Psoas muscle (tissue), 8 donors: ENCODE results near the gene ARHGEF26. TPM values are rescaled to one million over a fixed set of nuclear protein-coding genes. Genes with fewer than 3 reads are reported as not detected.

Experiments
- ATAC-seq, 4 donors: fragments of 200-7000 bp; cut with Tn5 transposase; one replicate each; pipeline ENCODE4 v1.9.1; 2020; ENCODE audit warnings: moderate library complexity in 3 of 4, mild to moderate bottlenecking in 2 of 4
- DNase-seq, 2 donors: peaks; one replicate each; pipeline ENCODE4 v3.0.0-alpha.2; 2020
- H3K27ac ChIP-seq: fragments of 200-600 bp; one replicate; pipeline ENCODE4 v1.8.0; 2022
- H3K27me3 ChIP-seq, 3 donors: fragments of 200-600 bp in 1 of 3; one replicate each; pipeline versions ENCODE4 v1.6.1 to v1.8.0; 2013 to 2022; ENCODE audit warnings: low read length in 2 of 3, mild to moderate bottlenecking in 2 of 3, moderate library complexity in 1 of 3; ENCODE audit not compliant: insufficient read depth in 3 of 3
- H3K36me3 ChIP-seq, 2 donors: fragments of 200-600 bp in 1 of 2; one replicate each; pipeline versions ENCODE4 v1.6.1 to v1.8.0; 2013 to 2022; ENCODE audit warnings: low read depth in 1 of 2, mild to moderate bottlenecking in 1 of 2, moderate library complexity in 1 of 2; ENCODE audit not compliant: insufficient read depth in 1 of 2
- H3K4me1 ChIP-seq: fragments of 200-600 bp; one replicate; pipeline ENCODE4 v1.8.0; 2022
- H3K4me3 ChIP-seq: fragments of 200-600 bp; one replicate; pipeline ENCODE4 v1.8.0; 2022; ENCODE audit warnings: mild to moderate bottlenecking
- H3K9me3 ChIP-seq: fragments of 200-600 bp; one replicate; pipeline ENCODE4 v1.8.0; 2022
- WGBS, 3 donors: extraction: QIAGEN DNeasy Blood & Tissue Kit; methylation state at CpG; one replicate each; pipeline versions ENCODE4 v1.1.6 to v1.1.7; 2013; 5-methylcytosine and 5-hydroxymethylcytosine counted together
- intact Hi-C, 2 donors: fragments of 100-400 bp; cut with DNase I; formaldehyde crosslinking; loops; one replicate each; pipeline versions ENCODE4 v1.11.0 to v1.14.2; 2022
- polyA plus RNA-seq, 3 donors: library from polyadenylated mRNA; stranded (reverse); fragments of 200-250 nt; gene quantifications; one replicate each; pipeline ENCODE4 v1.2.3, GENCODE V29; 2013
- total RNA-seq, 4 donors: library from RNA; stranded (reverse); fragmentation: NEBNext Ultra II Directional in 2 of 4; extraction: Animal tissue kit (Norgen Biotek cat#: 25700) in 2 of 4; gene quantifications; one replicate each; pipeline versions ENCODE4 v1.2.1 to v1.2.4, GENCODE V29; 2021 to 2023
- TF ChIP-seq, protein P1 (sequence below): fragments of 200-600 bp; IDR thresholded peaks from one replicate; pipeline ENCODE4 v1.8.0; 2022; ENCODE audit warnings: antibody characterized with exemption
- donor health status: healthy with polysubstance abuse.
- donor health status: DM: no; HTN: no; CAD: no; lungs with moderate emphysema.
- donor health status: Bipolar disorder and iron deficiency.
- donor health status: healthy.
- donor health status: DM: yes; HTN: yes; CAD: no.
- donor health status: DM: no; HTN: no; CAD: no.
- donor health status: DM: no; HTN: no; CAD: no.
- donor health status: DM: yes; HTN: yes; CAD: no.

Gene ARHGEF26
- total and polyA plus RNA-seq, 7 donors: 0.35 to 1.8 (median 0.42) TPM

DNA sequence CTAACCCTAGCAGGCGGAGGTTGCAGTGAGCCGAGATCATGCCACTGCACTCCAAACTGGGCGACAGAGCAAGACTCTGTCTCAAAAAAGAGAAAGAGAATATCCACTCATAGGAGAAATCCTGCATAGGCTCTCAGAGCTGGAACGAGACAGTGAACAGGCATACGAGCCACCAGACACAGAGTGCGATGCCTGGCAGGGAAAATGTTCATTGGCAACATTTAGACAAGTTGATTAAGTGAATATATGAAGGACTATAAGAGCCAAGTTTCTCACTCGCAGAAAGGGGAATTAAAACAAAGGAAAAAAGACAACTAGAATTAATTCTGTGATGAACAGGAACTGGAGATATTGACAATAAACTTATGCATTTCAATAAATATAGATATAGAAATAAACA is 27.1 kb upstream of the ARHGEF26 start:
- TF ChIP-seq, protein P1, sequence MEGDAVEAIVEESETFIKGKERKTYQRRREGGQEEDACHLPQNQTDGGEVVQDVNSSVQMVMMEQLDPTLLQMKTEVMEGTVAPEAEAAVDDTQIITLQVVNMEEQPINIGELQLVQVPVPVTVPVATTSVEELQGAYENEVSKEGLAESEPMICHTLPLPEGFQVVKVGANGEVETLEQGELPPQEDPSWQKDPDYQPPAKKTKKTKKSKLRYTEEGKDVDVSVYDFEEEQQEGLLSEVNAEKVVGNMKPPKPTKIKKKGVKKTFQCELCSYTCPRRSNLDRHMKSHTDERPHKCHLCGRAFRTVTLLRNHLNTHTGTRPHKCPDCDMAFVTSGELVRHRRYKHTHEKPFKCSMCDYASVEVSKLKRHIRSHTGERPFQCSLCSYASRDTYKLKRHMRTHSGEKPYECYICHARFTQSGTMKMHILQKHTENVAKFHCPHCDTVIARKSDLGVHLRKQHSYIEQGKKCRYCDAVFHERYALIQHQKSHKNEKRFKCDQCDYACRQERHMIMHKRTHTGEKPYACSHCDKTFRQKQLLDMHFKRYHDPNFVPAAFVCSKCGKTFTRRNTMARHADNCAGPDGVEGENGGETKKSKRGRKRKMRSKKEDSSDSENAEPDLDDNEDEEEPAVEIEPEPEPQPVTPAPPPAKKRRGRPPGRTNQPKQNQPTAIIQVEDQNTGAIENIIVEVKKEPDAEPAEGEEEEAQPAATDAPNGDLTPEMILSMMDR: no peak

DNA sequence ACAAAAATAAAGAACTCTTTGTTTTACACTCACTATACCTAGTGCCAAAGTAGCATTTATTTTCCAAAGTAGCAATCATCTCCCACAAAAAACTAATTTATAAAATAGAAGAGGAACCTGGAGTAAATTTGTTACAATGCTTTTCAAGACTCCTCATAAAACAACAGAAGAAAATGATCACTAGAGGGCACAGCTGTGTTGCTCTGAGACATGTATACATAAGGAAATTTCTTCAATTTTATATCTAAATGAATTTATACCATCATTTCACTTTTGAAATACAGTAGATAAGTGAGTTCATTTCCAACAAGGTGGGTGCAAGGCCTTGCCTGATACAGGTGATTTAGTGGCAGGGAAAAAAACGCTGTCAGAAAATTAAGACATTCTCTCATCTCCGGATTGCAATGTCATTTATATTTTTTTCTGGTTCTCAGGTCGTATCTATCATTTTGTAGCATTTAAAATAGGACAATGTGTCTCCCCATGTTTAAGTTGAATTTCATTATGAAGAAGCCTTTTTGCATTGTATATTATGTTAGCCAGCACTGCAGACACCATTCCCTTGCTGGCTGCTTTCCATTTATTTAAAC is 25.3 kb upstream of the ARHGEF26 start:
- intact Hi-C loops: loop anchor here in 1 of 2 donors (5.0 kb wide), 1 partner anchor 156 kb away; no protein-coding TSS in a partner anchor
- no peaks in the 10 kb centered on the region for H3K36me3 ChIP-seq
- H3K4me3 ChIP-seq: no peak overlapping the region
- no peaks in the 10 kb centered on the region for H3K9me3 ChIP-seq
- no peaks in the 10 kb centered on the region for H3K27me3 ChIP-seq
- H3K27ac ChIP-seq: no peak overlapping the region
- no peaks in the 10 kb centered on the region for H3K4me1 ChIP-seq
- DNase-seq: no peak
- no peak for ATAC-seq
- WGBS, 3 donors: 77 to 86% (median 84%) methylated on average over 3 of the region's 3 CpGs
- TF ChIP-seq, protein P1: peak; percentile 33

More for the DNA sequence above, 27.1 kb upstream of the ARHGEF26 start:
- no peaks in the 10 kb centered on the region for H3K27me3 ChIP-seq
- H3K27ac ChIP-seq: no peak overlapping the region
- no peaks in the 10 kb centered on the region for H3K36me3 ChIP-seq
- H3K4me1 ChIP-seq: no peaks in the 10 kb centered on the region
- intact Hi-C loops: no loop called here
- DNase-seq: no peak
- WGBS, 3 donors: 78 to 83% (median 79%) methylated on average over 7 of the region's 7 CpGs
- no peak overlapping the region for H3K4me3 ChIP-seq
- no peak for ATAC-seq
- no peaks in the 10 kb centered on the region for H3K9me3 ChIP-seq

DNA sequence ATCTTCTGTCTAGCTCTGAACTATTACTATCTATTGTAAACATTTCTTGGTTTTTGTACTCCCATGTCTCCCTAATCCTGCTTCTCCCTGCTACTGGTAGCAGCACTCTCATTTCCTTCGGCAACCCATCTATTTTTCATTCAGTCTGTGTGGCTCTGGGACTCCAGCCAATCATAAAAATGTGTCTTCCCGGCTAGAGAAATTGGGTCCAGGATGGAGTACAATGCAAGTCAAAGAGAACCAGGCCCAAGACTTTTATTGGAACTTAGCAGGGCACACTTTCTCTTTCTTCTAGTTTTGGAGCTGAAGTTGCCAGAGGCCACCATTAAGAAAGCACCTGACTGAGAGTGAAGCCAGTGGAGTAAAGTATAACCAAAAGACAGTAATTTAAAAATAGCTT is 22.8 kb upstream of the ARHGEF26 start:
- Histone ChIP-seq H3K4me3 (no peak overlapping the region), H3K27me3 (no peaks in the 10 kb centered on the region), H3K36me3 (no peaks in the 10 kb centered on the region), H3K4me1 (no peaks in the 10 kb centered on the region), H3K9me3 (no peaks in the 10 kb centered on the region), H3K27ac (no peak overlapping the region)
- WGBS, 3 donors: 22 to 35% (median 26%) methylated on average over 2 of the region's 2 CpGs
- DNase-seq: no peak
- TF ChIP-seq, protein P1: no peak
- intact Hi-C loops: loop anchor here in 1 of 2 donors (5.0 kb wide), 1 partner anchor 154 kb away; no protein-coding TSS in a partner anchor
- ATAC-seq: no peak

DNA sequence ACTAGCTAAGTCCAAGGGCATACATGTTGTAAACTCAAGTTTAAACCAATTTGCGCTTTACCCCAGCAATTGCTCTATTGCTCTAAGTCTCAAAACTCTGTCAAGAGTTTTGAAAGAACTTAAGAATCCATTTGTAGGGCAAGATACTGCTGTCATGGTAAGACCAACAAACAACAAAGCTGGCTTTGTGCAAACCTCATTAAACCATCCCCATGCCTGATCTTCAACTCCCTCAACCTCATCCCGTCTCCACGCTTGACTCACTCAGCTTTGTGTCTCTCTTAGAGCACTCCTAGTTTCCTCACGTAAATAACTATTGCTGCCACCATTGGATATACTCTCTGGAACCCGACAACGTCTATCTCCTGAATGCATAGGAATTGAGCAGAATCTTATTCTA is 20.6 kb upstream of the ARHGEF26 start:
- WGBS, 3 donors: 92 to 98% (median 93%) methylated on average over 6 of the region's 6 CpGs
- intact Hi-C loops: no loop called here
- DNase-seq: no peak

More for the DNA sequence above, 20.6 kb upstream of the ARHGEF26 start:
- Histone ChIP-seq H3K4me1 (no peaks in the 10 kb centered on the region), H3K9me3 (no peaks in the 10 kb centered on the region), H3K27me3 (no peaks in the 10 kb centered on the region), H3K36me3 (no peaks in the 10 kb centered on the region), H3K4me3 (no peak overlapping the region), H3K27ac (no peak overlapping the region)
- ATAC-seq: no peak
- TF ChIP-seq, protein P1: no peak
